ENCODE data around the gene IL17REL.

GRCh38 chr22:49954991-49955580, 57.5 kb downstream of the IL17REL start:
- TF ChIP-seq EZH2 (IDR thresholded peaks at IDR 0.05; ENCODE audit: insufficient read depth, low read length) (no peak), CTCF (IDR thresholded peaks at IDR 0.05; ENCODE audit: insufficient read depth, low read depth, low read length) (no peak)
